GM11168 (cell line): ENCODE results near the gene CUX1.
"Not testable (repeated sequence)": the region's sequence is repeated elsewhere in the genome, so short reads cannot be mapped to it uniquely, and the experiment has no call there.

Experiments
- in situ Hi-C: fragments of 300-500 bp; cut with MboI; formaldehyde crosslinking; loops from one replicate; pipeline ENCODE4 v1.12.0; 2022; ENCODE audit warnings: low sequenced_read_pairs; ENCODE audit not compliant: unreplicated experiment

The CUX1 gene

DNA sequence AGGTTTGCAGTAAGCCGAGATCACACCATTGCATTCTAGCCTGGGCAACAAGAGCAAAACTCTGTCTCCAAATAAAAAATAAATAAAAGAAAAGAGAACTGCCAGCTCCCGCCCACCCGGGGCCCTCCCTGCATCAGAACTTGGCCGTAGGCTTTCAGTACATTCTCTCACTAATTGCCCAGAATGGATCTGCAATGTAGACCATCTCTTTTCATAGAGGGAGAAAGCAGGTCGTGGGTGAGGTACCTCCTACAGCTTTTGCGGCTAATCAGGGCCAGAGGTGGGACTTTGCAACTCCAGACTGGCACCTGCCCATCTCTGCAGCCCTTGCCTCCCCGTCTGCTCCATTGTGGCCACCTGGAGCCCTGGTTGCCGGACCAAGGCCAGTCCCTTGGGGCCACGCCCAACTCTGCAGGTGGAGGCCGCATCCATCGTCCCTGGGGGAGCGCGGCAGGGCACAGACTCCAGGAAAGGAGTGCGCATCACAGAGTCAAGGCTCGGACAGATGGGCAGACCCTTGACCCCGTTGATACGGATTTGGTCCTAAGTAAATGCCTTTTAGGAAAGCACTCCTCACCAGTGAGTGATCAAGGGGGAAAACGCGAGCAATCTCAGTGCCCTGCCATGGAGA is 290.2 kb downstream of the CUX1 start:
- in situ Hi-C loops = no loop called here

DNA sequence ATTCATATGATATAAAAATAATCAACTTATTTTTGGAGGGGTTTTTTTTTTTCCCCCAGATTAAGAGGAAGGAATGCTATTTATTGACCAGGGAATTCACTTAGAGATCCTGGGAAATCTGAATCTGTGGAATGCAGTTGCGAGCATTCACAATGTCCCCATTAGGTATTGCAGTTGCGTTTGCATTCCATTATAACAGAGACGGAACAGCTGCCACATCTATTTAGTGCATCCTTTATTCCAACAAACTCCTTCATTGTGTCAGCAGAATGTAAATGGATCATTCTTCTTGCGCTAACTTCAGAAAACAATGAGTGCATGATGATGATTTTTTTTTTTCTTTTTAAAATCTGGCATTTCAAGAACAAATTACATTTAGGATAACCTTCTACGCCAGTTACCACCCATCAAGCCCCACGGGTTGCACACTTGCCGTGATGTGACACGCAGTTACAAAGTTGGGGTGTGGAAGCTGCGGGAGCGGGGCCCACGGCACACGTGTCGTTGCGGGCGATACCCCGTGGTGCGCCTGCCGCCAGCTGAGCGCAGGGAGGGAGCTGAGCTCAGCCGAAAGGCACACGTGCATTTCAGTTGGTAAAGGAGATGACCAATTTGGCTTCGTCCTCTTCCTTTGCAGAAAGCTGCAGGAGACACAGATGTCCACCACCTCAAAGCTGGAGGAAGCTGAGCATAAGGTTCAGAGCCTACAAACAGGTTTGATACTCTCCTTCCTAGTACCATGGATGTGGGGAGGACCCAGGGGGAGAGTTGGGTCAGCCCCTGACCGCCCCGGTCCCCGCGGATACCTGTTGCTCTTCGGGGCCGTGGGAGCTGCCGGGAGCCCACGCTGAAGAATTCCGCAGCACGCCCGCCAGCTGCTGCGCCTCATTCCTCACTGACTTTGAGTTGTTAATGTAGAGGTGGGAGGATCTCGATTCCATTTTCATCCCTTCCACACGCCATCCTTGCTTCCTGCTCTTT is 293.9 kb downstream of the CUX1 start:
- in situ Hi-C loops = no loop called here

- in situ Hi-C loops = no loop called here
Measured at GRCh38 chr7:102115181-102115580, 297.8 kb downstream of the CUX1 start.

- in situ Hi-C loops = no loop called here
Measured at GRCh38 chr7:102115931-102116330, 298.5 kb downstream of the CUX1 start.

GRCh38 chr7:102117743-102118142 is 300.3 kb downstream of the CUX1 start:
- in situ Hi-C loops = no loop called here

- in situ Hi-C loops = no loop called here
Measured at GRCh38 chr7:102119213-102119651, 301.8 kb downstream of the CUX1 start.

DNA sequence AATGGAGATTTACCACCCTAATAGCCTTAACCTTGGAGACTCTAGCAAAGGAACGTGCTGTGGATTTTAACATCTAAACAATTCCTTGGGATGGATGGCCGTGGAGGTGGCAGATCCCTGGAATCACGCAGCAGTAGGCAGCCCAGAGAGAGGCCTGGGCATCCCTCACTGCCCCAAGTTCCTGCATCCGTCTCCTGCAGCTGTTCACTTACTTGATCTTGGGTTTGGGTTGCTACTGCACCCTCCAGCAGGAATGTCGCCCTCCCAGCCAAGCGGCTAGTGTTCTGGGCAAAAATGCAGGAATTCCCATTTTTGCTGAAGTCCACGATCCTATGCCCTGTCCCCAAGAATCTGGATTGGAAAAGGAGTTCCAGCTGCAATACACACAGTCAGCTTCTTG is 302.5 kb downstream of the CUX1 start:
- in situ Hi-C loops = no loop called here

DNA sequence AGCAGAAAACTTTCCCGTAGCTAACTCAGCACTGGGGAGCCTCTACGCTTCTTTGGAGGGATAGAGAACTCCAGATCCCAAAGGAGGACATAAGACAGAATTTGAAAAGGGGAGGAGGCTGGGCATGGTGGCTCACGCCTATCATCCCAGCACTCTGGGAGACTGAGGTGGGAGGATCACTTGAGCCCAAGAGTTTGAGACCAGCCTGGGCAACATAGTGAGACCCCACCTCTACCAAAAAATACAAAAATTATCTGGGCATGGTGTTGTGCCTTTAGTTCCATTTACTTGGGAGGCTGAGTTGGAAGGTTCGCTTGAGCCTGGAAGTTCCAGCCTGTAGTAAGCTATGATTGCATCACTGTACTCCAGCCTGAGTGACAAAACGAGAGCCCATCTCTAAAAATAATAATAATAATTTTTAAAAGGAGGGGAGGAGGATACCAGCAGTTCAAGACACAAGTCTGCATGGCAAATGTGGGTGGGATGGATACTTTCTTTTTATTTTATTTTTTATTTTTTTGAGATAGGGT is 303.3 kb downstream of the CUX1 start:
- in situ Hi-C loops = no loop called here

DNA sequence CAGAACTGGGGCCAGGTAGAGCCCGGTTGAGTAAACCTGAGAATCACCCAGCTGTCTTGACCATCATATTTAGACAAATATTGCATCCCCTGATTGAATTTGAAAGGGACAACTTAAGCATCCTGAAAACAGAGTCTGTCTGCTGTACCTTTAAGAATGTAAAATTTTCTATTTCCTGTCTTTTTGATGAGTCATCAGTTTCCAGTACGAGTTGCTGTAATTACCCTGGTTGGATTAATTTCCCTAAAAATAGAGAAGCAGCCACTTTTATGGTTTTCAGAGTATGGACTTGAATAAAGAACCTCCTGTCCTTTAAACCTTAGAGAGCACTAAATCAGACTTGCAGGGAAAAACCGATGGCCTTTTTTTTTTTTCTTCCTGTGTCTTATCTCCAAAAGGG is 304.6 kb downstream of the CUX1 start:
- in situ Hi-C loops = no loop called here

DNA sequence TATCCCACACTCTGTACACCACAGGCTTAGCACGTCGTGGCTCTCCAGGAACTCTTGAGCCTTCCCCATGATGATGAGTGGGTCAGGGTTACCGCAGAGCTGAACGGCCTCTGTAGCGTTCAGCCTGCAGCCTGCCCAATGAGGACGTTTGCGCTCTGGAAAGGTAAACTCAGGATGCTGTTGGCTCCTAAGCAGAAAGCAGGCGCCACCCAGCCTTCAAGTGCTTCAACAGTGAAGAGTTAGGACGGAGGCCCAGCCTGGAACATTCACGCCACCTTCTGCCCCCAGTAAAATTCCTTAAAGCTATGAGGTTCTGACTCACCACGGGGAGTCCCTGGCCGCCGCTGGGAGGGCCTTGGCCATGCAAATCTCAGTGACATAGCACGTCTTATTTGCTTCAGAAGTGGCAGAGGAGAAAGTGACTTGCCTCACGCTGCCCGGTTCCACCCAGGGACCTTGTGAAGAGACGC is 307.7 kb downstream of the CUX1 start:
- in situ Hi-C loops = no loop called here

DNA sequence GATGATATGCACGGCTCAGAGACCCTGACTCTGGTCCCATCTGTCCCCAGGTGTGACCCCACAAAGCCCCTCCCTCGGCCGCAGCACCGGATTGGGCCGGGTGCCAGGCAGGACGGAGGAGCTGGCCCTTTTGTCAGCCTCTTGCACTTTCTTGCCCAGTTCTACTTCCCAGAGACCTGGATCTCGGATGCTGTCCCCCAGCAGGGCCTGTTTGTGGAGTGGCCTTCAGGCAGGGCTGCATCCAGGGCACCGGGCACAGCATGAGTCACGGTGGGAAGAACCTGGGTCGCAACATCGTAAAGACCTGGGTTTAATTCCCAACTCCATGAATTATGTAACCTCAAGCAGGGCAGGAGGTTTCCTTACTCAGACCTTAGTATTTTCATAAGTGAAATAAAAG is 310.9 kb downstream of the CUX1 start:
- in situ Hi-C loops = no loop called here

- in situ Hi-C loops = no loop called here
Measured at GRCh38 chr7:102129636-102130370, 312.4 kb downstream of the CUX1 start.

DNA sequence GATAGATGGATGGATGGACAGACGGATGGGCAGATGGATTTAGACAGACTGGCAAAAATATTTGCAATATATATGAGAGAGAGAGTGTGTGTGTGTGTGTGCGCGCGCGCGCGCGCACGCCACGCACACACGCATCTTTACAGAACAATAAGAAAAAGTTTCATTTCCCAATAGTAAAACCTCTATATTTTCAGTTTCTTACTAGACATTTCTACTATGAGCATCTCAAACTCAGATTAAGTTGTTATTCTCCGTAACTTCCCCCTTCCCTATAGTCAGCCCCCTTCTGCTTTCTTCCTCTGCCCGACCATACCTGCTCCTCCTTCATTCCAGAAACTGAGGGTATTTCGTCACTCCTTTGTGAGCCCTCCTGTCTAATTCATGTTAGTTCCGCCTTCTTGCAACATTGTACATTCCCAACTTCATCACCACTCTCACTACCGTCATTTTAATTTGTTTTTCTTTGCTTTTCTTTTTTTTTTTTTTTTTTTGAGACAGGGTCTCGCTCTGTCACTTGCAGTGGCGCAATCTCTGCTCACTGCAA is 314.9 kb downstream of the CUX1 start:
- in situ Hi-C loops = no loop called here

DNA sequence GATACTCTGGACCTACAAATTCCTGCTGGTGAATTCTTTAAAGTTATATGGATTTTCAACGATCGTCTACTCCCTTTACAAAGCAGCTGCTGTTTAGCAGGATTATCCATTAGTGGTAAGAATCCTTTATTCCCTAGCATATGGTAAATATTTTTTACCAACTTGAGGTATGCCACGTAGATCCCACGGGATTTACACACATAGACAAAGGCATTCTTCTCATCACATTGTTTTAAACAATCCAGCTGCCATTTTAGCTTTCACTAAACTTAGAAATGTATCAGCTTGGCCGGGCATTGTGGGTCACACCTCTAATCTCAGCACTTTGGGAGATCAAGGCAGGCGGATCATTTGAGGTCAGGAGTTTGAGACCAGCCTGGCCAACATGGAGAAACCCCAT is 321.2 kb downstream of the CUX1 start:
- in situ Hi-C loops = no loop called here

GRCh38 chr7:102140952-102141370 is 323.5 kb downstream of the CUX1 start:
- in situ Hi-C loops = no loop called here

DNA sequence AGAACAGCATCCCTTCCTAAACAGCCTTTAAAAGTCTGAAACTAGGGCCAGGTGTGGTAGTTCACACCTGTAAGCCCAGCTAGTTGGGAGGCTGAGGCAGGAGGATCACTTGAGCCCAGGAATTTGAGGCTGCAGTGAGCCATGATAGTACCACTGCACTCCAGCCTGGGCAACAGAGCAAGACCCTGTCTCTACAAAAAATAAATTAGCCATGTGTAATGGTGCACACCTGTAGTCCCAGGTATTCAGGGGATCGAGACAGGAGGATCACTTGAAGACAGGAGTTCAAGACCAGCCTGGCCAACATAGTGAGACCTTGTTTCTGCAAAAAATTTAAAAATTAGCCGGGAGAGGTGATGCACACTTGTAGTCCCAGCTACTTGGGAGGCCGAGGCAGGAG is 325.0 kb downstream of the CUX1 start:
- in situ Hi-C loops = not testable (repeated sequence)

DNA sequence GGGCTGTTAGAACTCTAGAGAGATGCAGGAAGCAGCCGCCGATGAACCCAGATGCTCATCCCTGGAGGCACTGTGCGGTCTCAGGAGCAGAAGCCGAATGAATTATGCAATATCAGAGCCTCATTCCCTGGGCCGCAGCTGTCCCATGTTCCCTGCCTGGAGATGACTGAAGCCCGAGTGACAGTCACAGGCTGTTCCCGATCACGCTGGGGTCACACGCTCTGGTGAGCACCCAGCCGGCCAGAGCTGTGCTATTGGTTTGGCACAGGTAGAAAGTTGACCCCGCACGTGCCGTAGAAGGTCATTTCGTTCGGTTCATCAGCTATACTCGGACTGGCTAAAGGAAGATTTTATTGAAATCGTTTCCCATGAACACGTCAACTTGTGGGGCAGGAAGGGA is 328.7 kb downstream of the CUX1 start:
- in situ Hi-C loops = no loop called here

DNA sequence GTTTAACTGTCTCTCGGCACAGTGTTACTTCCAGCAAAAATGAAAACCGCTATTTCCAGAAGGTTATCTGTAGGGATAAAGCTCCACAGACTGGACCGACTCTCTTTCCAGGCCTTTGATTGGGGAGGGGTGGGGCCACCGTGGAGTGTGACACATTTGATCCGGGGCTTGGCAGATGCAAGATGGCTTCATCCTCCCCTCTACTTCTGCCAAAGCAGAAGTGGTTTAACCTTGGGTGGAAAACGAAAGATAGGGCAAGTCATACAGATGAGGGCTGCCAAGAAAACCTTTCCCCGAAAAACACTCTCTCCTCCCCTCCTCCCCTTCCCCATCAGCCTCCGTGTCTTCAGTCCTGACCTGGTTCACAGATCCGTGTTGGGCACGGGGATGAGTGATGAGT is 329.6 kb downstream of the CUX1 start:
- in situ Hi-C loops = no loop called here

DNA sequence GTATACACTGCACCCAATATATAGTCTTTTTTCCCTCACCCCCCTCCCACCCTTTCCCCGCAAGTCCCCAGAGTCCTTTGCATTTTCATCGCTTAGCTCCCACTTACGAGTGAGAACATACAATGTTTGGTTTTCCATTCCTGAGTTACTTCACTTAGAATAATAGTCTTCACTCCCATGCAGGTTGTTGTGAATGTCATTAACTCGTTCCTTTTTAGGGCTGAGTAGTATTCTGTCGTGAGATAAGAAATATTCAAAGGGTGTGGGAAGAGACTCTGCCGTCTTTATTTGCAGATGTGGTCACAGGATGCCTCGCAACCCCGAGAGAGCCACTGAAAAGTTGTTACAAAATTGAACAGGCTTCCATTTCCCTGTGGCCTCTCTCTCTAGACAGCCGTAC is 331.4 kb downstream of the CUX1 start:
- in situ Hi-C loops = no loop called here

DNA sequence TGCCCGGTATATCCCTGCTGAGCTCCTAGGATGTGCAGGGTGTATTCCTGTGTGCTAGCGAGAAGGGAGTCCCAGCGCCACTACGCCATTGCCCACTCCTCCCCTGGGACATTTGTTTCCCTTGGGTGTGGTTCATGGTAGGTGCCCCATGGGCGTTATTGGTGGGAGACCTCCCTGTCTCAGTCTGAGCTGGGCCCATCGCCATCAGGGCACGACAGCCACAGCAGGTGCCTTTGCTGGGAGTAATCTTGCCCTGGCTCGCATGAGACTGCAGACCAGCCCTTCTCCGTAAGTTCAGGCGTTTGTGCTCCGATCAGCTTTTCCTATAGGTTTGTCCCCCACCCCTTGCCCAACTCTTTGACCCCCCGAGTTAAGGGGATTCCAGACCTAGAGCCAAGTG is 332.0 kb downstream of the CUX1 start:
- in situ Hi-C loops = no loop called here
